Measurements from ENCODE around the gene ATP6V0A1.
"Not testable (repeated sequence)": the region's sequence is repeated elsewhere in the genome, so short reads cannot be mapped to it uniquely, and the experiment has no call there.

GRCh38 chr17:42545755-42546505 is 87.3 kb downstream of the ATP6V0A1 start:
- not testable (repeated sequence) for TF ChIP-seq CTCF (conservative IDR thresholded peaks at IDR 0.05; ENCODE audit: low read depth, low read length); EZH2 (IDR thresholded peaks at IDR 0.05; ENCODE audit: low read length, unreplicated experiment); EZH2phosphoT487 (IDR thresholded peaks at IDR 0.05; ENCODE audit: borderline replicate concordance, low read length)

All from PC-3 (cell line).